HG03378 (cell line): ENCODE measurements around the gene STK32B.

ENCODE experiments used
- ATAC-seq: cut with Tn5 transposase; IDR thresholded peaks from one replicate; pipeline ENCODE4 v1.9.1; 2021; ENCODE audit warnings: mild to moderate bottlenecking, moderate library complexity; ENCODE audit not compliant: unreplicated experiment

Gene STK32B

DNA sequence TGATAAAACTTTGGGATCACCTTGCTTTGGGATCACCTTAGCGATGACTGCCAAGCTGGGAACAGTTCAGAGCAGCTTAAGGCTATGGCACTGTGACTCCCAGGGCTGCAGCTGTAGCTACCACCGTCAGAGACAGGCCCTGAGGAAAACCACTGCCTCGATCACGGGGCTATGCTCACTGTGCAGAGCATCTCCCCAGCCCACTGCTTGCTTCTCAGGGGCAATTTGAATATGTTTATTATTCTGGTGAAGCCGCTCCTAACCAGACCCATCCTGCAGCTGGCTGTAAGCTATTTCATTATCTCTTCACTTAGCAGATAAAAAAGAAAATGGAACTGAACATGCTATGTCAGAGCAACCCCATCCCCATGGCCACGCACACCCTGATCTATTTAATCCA is 328.6 kb downstream of the STK32B start:
- no peak for ATAC-seq

DNA sequence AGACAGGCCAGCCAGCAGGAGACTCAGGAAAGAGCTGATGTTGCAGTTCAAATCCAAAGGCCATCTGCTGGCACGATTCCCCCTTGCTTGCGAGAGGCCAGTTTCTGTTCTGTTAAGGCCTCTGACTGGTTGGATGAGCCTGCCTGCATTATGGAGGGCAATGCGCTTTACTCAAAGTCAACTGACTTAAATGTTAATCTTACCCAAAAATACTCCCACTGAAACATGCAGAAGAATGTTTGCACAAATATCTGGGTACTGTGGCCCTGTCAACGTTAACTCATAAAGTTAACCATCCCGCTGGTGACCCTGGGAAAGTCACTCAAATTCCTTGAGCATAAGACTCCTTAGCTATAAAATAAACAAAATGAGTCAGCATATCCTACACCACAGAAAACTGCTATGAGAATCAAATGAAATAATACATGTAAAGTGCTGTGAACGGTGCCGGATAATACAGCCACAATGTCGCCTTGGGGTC is 330.7 kb downstream of the STK32B start:
- no peak for ATAC-seq

DNA sequence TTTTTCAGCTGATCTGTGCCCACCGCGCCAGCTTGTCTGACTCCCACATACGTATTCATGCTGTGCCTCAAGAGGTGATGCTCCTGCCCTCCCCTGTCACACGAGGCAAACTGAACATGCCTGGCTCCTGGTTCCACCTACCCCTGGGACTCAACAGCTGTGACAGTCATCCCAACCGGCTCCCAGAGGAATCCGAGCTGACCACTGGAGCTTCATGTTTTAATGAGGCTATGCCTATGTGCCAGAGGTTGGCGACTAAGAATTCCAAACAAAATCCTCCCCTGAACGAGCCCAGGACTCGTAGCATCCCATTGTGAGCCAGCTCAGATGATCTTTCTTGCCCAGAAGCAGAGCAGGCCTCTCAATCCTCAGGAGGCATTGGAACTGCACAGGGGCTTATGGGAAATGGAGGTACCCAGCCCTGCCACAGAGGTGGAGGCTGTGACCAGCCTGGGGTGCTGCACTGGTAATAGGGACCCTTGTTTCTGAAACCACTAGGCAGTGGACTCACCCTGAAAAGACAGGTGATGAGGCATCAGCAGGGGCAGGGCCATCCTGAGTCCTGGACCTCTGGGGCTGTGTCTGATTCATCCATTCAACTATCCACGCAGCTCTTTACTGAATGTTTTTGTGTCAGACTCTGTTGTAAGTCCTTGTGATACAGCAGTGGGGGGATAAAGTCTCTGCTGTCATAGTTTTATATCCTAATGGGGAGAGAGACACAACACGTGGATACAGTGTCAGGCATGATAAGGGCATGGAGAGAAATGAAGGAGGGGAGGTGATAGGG is 332.1 kb downstream of the STK32B start:
- no peak for ATAC-seq

DNA sequence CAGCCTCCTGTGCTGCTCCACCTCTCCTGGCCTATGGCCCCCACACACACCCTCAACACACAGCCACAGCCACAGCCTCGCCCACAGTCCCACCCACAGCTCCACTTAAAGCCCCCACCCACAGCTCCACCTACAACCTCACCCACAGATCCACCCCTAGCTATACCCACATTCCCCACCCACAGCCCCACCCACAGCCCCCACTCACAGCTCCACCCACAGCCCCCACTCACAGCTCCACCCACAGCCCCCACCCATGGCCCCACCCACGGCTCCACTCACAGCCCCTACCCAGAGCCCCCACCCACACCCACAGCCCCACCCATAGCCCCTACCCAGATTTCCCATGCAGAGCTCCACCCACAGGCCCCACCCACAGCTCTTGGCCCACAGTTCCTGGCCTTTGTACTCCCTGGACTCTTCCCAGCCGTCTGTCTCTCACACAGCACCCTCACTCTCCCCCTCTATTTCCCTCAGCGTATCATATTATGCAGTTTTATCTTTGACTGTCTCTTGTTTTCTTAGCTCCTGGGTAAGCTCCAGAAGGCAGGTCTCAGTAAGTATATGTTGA is 334.5 kb downstream of the STK32B start:
- no peak for ATAC-seq

DNA sequence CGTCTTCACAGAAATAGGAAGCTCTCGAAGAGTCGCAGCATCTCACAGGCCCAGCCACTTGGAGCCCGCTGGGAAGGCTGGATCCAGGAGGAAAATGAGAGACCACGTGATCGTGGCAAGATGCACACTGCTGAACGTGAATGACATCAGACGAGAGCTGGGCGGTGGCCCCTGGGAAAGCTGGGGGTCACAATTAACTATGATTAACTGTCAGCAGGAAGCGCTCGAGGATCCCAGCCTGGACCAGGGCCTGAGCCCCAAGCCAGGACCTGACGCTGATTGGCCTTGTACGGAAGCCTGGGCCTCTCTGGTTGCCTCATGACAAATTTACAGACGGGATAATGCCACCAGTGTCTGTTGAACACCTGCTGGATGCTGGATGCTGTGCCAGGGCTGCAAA is 335.6 kb downstream of the STK32B start:
- ATAC-seq = no peak

DNA sequence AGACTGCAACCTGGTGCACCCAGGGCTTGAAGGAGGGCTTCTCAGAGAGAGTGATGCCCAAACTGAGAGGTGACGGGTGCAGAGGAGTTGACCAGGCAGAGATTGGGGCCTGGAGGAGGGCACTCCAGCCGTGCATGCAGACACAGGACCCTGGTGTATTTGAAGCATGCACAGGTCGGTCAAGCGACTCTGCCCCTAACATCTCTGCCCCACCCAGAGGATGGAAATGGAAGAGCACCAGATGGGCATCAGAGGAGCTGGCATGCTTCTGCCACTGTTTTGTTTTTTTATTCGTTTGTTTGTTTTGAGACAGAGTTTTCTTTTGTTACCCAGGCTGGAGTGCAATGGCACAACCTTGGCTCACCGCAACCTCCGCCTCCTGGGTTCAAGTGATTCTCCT is 336.2 kb downstream of the STK32B start:
- no peak for ATAC-seq

DNA sequence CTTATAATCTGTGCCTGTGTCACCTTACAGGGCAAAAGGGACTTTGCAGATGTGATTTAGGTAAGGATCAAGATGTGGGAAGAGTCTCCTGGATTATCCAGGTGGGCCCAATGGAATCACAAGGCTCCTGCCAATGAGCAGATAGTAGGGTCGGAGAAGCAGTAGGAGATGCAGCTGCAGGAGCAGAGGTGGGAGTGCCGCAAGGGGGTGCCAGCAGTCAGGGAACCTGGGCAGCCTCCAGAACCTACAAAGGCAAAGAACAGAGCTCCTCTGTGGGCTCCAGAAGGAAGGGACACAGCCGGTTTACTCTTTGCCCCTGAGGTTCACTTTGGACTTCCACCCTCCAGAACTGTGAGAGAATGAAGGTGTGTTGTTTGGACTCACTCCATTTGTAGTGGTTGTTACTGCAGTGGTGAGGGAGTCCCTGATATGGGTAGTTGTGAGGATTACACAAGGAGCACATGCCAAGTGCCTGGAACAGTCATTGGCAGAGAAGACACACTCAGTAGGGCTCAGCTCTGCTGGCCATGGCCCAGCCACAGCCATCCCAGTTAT is 338.6 kb downstream of the STK32B start:
- ATAC-seq = no peak

DNA sequence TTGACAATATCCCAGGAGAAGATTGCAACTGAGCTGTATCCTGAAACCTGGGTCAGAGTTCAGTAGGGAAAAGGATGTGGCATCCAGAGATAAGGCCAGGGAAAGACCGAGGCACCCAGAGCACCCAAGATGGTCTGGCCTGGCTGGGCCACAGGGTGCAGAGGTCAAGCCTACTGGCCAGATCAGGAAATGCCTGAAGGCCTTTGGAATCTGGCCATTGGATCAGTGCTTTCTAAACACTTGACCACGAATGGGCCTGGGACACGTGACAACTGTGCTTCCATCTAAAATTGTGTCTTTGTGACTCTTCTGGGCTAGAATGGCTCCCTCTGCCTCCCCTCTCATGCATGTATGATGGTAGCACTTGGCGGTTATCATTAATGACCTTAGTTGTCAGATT is 340.2 kb downstream of the STK32B start:
- ATAC-seq = no peak

DNA sequence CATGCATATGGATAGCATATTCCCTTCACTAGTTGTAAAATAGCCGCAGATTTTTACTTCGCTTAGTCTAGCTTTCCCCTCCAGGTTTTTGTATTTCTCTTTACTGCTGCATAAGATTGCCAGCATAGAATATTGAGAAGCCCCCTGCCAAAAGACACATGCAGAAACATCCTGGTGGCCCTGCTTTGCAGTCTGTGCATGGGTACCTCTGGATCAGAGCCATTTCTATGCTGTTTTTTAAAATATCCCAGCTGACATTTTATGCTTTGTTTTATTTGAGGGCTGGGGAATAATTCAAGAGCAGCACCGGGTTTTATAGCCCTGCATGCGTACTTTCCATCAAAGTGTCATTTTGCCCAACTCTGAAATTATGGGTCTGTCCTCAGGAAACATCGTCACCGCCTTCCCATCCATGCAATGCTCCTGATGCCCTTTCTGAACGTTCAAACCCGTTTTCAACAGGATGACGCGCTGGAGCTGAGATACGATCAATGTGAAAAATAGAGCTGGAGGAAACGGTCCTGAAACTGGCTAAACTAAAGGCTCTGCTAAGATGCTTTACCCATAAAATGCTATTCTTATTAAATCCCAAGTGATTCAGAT is 342.7 kb downstream of the STK32B start:
- ATAC-seq = no peak

DNA sequence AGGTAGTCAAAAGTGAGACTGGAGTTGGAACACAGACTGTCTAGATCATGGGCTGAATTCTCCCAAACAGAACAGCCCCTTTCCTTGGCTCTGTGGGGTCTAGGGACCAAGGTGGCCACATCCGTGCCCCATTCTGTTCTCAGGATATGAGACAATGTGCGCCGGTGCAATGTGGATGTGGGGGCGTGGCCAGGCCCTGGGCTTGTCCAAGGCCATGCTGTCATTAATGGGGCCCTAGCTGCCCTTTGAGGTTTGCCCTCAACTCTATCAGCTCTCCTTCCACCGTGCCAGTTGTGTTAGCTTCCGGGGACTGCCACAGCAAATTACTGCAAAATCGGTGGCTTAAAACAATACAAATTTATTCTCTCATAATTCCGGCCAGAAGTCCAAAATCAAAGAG is 344.5 kb downstream of the STK32B start:
- no peak for ATAC-seq

DNA sequence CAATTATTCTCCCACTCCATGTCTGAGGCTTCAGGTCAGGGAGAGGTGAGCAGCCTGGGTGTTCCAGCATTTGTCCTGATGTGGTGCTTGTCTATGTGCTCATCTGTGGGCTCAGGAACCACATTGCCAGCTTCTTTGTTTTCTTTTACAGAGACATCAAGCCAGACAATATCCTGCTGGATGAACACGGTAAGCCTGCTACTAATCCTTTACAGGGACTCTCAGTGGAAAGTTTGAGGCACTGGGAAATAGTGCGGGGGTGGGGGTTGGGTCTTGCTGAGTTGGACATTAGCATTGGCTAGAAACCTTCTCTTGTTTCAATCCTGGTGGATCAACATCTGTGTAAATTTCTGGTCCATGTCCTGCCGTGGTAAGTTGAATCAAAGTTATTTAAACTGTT is 346.8 kb downstream of the STK32B start:
- no peak for ATAC-seq

DNA sequence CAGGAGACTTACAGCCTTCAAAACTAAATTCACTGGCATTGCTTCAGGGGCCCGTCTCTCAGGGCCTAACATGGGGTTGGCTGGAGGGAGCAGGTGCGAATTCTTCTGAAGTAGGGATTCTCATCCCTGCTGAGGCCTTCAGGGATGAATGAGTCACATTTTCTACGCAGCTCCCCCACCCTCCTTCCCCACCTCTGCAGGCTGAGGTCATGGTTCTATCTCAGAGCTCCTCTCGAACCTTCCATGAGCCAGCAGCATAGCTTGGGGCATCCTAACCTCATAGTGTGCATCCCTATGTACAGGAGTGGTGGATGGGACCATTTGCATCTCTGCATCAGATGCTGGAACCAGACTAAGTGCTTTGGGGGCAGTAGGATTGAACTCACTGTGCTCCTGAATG is 347.8 kb downstream of the STK32B start:
- no peak for ATAC-seq

DNA sequence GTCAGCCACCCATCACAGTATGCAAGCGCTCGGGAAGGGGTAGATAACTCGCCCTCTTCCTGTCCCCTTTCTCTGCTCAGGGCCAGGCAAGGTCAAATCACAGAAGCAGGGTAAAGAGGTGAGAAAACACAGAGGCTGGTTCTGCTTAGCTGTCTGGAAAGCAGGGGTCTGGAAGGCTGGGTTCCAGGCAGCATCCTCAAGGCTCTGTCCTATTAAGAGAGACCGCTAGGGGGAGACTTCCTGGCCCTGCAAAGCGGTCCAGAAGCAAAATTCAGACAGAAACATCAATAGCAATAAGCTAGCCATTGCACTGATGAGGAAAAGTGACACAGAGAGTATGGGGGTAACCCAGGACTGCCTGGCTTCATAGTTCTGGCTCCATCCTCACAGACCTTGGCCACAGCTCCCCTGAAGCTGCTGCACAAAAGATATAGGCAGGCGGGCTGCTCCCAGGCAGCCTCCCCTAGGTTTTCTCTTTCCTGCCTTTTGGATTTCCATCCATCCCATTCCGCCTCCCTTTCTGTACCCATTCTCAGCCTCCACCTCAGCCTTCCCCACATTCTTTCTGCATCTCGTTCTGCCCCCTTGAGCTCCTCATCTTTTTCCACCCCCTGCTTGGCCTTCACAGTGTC is 348.6 kb downstream of the STK32B start:
- ATAC-seq = no peak

DNA sequence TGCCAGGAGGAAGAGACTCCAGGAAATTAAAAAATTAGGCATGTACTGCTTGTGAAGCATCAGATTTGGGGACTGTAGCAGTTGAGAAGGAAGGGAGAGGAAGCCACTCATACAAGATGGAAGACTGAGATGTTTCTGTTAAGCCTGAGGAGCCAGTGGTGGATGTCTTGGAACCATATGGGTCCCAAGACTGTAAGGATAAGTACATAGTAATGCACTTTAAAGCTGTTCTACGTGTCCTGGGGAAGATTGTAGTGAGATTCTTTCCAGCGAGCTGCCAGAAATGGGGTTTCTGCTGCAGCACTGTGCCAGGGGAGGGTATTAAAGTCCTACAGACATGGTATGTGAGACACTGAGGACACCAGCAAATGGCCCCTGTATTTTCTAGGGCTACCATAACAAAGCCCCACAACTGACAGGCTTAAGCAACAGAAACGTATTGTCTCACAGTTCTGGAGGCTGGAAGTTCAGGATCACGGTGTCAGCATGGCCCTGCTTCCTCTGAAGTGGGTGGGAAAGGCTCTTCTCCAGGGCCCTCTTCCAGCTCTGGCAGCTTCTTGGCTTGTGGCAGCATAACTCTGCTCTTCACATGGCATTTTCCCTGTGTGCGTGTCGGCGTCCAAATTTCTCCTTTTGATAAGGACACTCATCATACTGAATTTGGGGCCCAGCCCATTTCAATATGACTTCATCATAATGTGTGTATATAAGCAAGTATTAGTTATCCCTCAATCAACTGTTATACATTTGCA is 352.6 kb downstream of the STK32B start:
- ATAC-seq = no peak

DNA sequence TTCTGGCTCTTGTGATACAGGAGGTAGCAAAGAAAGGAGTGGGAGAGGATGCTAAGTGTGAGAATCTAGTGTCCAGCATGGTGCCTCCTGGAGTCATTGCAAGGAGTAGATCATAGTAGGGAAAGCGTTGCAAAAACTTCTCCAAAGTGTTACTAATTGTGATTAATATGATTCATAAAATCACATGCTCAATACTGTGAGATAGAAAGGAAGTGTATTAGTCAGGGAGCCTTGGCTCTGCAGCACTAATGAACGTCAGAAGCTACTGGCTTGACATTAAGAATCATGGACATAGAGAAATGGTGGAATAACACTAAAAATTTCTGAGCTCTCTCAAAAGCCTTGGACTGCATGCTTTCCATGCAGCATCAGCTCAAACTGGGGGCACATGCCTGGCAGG is 358.0 kb downstream of the STK32B start:
- ATAC-seq = no peak

DNA sequence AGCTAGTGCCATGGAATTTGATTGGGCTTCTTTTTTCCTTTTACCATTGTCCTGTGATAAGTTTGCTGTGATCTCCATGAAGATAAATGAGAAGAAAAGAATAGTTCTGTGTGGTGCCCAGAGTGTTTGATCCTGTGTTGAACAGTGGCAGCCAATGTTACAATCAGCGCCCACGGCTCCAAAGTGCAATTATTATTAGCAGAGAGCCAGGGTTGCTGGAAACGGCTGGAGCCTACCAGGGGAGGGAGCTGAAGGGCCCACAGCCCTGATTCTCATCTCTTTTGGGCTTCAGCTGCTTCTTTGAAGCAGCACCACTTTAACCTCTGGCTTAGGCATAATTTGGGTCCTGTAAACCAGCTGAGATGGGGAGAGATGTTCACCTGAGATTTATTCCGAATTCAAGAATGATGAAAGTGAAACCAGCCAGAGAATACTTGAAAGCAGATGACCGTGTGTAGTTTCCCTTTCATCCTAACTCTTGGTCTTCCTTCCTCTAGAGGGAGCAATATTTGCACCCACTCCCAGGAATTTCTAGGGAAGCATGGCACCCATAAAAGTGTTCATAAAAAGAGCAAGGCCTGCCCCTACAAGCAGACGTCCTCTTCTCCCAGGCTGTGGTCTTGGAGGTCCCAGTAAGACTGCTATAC is 358.8 kb downstream of the STK32B start:
- no peak for ATAC-seq

DNA sequence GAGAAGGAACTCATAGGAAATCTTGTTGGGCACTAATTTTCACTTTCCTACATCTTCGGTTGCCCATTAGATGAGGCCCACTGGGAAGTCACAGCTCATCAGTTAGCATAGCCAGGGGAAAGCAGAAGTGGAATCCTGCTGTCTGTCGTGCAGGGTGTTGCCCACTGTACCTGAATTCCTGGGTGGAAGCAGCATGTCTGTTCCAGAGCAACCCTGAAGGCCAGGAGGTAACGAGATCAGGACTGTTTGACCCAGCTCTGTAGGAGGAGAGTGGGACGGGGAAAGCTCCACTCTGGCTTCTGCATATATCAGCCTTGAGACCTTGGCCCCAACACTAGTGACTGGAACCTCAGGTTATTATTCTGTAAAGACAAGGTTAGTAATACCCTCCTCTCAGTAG is 361.0 kb downstream of the STK32B start:
- ATAC-seq = no peak

DNA sequence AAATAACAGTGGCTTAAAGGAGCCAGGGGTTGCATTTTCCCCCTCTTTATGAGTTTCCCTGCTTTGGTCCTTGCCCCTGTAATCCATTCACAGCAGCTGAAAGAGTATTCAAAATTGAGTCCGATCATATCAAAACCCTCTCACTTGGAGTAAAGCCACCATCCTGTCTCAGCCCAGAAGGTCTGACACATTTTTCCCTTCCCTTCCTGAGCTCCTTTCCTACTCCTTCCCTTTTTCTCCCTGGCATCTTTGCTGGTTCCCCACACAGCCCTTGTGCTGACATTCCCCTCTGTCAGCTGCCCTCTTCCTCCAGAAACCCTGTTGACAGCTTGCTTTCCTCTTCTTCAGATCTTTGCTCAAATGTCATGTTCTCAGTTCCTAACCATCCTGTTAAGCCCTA is 361.5 kb downstream of the STK32B start:
- ATAC-seq = no peak

DNA sequence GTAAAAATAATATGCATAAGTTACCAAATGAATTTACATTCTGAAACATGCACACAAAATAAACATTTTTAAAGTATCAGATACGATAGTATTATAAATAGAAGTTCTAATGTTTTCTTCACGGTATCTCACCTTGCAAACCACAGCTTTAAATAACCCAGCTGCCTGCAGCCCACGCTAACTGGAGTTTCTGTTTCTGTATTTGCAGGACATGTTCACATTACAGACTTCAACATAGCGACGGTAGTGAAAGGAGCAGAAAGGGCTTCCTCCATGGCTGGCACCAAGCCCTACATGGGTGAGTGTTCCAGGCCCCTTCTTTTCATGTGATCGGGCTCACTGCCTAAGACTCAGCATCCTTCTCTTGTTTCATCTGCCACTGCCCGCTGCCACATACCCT is 365.4 kb downstream of the STK32B start:
- ATAC-seq = peak; percentile 67

DNA sequence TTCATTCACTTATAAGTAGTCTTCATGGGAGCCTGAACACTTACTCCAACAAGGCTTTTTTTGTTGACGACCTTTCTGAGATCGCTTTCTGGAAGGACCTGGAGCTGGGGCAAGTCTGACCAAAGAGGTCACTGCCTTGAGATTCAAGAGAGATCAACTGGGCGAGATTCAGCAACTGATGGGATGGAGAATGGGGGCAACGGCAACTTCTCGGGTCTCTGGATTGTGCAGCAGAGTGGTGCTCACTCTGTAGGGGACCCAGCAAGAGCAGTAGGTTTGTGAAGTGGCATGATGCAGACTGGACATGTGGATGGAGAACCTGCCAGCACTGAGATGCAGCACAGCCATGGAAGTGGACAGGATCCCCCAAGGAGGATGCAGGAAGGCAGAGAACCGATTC is 369.0 kb downstream of the STK32B start:
- ATAC-seq = no peak
